Iris pigment epithelial cell (primary cell): ENCODE data around the gene IL31.

Experiments
- DNase-seq: peaks from one replicate; pipeline ENCODE4 v3.0.0-alpha.2; 2011; ENCODE audit warnings: low read depth

The IL31 gene

GRCh38 chr12:122127839-122128238, 46.2 kb downstream of the IL31 start:
- DNase-seq: no peak

- DNase-seq: no peak
Measured at GRCh38 chr12:122126713-122127597, 47.1 kb downstream of the IL31 start.

GRCh38 chr12:122126342-122126635, 47.7 kb downstream of the IL31 start:
- DNase-seq: no peak

GRCh38 chr12:122125452-122126341, 48.3 kb downstream of the IL31 start:
- DNase-seq: no peak

- DNase-seq: no peak
Measured at GRCh38 chr12:122124370-122124769, 49.7 kb downstream of the IL31 start.

GRCh38 chr12:122123761-122124145, 50.3 kb downstream of the IL31 start:
- DNase-seq: no peak

GRCh38 chr12:122123051-122123760, 50.8 kb downstream of the IL31 start:
- peak; percentile 72 for DNase-seq
